ENCODE measurements around the gene SUGP2. TPM values are rescaled to one million over a fixed set of nuclear protein-coding genes. Genes with fewer than 3 reads are reported as not detected.

SUGP2 gene
- total RNA-seq, 4 donors from 2014 or later = 43.0 to 132 (median 57.9) TPM

DNA sequence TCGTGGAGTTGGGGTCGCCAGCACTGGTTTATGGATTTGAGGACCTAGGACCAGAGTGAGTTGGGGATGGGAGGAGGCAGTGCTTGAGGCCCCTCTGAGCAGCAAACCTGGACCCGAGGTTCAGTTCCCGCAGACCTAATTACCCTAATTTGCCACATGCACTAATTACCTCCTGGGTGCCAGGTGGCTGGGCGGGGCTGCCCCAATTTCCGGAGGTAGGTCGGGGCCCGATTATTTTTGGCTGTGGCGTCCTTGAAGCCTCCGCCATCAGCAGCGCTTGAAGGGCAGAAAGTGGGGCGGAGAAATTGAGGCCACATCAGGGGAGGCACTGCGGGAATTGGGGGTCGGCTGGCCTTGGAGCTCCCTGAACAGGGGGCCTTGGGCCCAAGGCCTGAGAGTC is 86.4 kb downstream of the SUGP2 start:
- intact Hi-C loops (cut with DNase I; ENCODE audit: low total_unique reads) (no loop called here), in situ Hi-C loops (cut with MboI; ENCODE audit: low pct_ligation_motif_present in 1 of 4, low pct_unique_long_range_greater_than_20kb in 1 of 4, low sequenced_read_pairs in 3 of 4) (no loop called here)
- H3K27ac ChIP-seq = no peak overlapping the region
- H3K36me3 ChIP-seq = no peaks in the 10 kb centered on the region
- peaks cover under 1% of the 10 kb centered on the region for H3K27me3 ChIP-seq
- TF ChIP-seq POLR2AphosphoS5 (IDR thresholded peaks at IDR 0.05) (no peak), POLR2A (IDR thresholded peaks at IDR 0.05) (no peak), EP300 (IDR thresholded peaks at IDR 0.05; ENCODE audit: low read depth) (no peak)
- TF ChIP-seq, protein P1, sequence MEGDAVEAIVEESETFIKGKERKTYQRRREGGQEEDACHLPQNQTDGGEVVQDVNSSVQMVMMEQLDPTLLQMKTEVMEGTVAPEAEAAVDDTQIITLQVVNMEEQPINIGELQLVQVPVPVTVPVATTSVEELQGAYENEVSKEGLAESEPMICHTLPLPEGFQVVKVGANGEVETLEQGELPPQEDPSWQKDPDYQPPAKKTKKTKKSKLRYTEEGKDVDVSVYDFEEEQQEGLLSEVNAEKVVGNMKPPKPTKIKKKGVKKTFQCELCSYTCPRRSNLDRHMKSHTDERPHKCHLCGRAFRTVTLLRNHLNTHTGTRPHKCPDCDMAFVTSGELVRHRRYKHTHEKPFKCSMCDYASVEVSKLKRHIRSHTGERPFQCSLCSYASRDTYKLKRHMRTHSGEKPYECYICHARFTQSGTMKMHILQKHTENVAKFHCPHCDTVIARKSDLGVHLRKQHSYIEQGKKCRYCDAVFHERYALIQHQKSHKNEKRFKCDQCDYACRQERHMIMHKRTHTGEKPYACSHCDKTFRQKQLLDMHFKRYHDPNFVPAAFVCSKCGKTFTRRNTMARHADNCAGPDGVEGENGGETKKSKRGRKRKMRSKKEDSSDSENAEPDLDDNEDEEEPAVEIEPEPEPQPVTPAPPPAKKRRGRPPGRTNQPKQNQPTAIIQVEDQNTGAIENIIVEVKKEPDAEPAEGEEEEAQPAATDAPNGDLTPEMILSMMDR (IDR thresholded peaks at IDR 0.05) = no peak
- H3K4me3 ChIP-seq = no peak overlapping the region
- H3K4me1 ChIP-seq = no peaks in the 10 kb centered on the region
- peak; percentile 69 for DNase-seq
- no peaks in the 10 kb centered on the region for H3K9me3 ChIP-seq
- 61% methylated on average over 13 of the region's 14 CpGs; no CpG with 5 or more reads in 1 of the 2 donors for WGBS, 2 donors (ENCODE audit: low coverage in 1 of 2)

DNA sequence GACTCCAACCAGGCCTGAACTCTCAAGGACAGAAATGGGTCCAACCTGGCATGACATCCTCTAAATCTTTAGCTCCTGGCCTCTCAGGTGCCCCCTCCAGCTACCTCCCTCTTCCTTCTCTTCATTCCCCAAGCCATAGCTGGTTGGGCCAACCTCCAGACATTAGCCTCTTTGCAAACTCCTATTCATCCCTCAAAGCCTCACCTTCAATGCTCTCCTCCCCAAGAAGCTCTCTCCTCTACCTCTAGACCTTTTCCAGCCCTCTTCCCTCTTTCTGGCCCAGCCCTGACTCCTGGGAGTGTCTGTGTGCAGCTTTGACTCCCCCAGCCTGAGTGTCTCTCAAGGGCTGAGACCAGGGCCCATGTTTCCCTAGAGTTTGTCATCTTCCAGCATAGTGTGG is 87.0 kb downstream of the SUGP2 start:
- Histone ChIP-seq H3K4me1 (peaks cover 0 to 4% (median 0%) of the 10 kb centered on the region in 4 donors), H3K27ac (no peak overlapping the region), H3K27me3 (peaks cover 6% of the 10 kb centered on the region), H3K4me3 (no peak overlapping the region), H3K9me3 (no peaks in the 10 kb centered on the region), H3K36me3 (no peaks in the 10 kb centered on the region)
- in situ Hi-C loops (cut with MboI; ENCODE audit: low pct_ligation_motif_present in 1 of 4, low pct_unique_long_range_greater_than_20kb in 1 of 4, low sequenced_read_pairs in 3 of 4) = no loop called here
- no peak for TF ChIP-seq POLR2A (IDR thresholded peaks at IDR 0.05)
- TF ChIP-seq, protein P1 (IDR thresholded peaks at IDR 0.05) = no peak
- no peak for TF ChIP-seq EP300 (IDR thresholded peaks at IDR 0.05; ENCODE audit: low read depth)
- TF ChIP-seq POLR2AphosphoS5 (IDR thresholded peaks at IDR 0.05) = no peak
- intact Hi-C loops (cut with DNase I; ENCODE audit: low total_unique reads) = no loop called here
- DNase-seq = no peak

DNA sequence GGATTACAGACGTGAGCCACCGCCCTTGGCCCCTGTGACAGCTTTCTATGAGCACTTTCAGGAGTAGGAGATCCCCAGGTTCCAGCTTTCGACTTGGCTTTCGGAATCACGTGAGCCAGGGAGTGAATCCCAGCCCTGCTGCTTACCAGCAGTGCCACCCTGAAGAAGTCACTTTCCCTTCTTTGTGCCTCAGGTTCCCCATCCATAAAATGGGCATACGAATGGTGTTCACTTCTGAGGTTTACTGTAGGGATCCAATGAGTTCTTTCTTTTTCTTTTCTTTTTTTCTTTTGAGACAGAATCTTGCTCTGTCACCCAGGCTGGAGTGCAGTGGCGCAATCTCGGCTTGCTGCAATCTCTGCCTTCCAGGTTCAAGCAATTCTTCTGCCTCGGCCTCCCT is 88.0 kb downstream of the SUGP2 start:
- DNase-seq = no peak
- Histone ChIP-seq H3K4me1 (peaks cover 0 to 10% (median 5%) of the 10 kb centered on the region in 4 donors), H3K9me3 (no peaks in the 10 kb centered on the region), H3K4me3 (no peak overlapping the region), H3K27ac (no peak overlapping the region), H3K36me3 (no peaks in the 10 kb centered on the region), H3K27me3 (peaks cover 13% of the 10 kb centered on the region)
- no peak for TF ChIP-seq EP300 (IDR thresholded peaks at IDR 0.05; ENCODE audit: low read depth)
- TF ChIP-seq, protein P1 (IDR thresholded peaks at IDR 0.05) = no peak
- TF ChIP-seq POLR2A (IDR thresholded peaks at IDR 0.05) = no peak
- TF ChIP-seq POLR2AphosphoS5 (IDR thresholded peaks at IDR 0.05) = no peak
- in situ Hi-C loops (cut with MboI; ENCODE audit: low pct_ligation_motif_present in 1 of 4, low pct_unique_long_range_greater_than_20kb in 1 of 4, low sequenced_read_pairs in 3 of 4) (no loop called here), intact Hi-C loops (cut with DNase I; ENCODE audit: low total_unique reads) (no loop called here)
- 78 to 94% methylated on average over 5 to 9 of the region's 9 CpGs for WGBS, 2 donors (ENCODE audit: low coverage in 1 of 2)

DNA sequence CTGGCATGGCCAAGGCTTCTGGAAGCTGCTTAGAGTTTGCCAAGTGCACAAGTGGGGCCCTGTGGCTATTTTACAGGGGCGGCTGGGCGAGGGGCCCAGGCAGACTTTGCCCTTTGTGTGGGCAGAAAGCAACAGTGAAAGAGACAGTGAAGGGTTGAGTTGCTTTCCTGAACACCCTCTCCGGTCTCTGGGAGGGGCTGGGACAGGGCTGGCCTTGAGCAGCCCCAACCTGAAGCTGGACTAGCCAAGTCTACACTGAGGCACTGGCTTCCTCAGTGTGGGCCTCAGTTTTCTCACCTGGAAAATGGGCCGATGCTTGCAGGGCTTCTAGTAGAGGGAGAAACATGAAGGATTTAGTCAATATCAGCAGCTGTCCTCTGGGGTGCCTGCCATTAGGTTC is 89.9 kb downstream of the SUGP2 start:
- DNase-seq = no peak
- intact Hi-C loops (cut with DNase I; ENCODE audit: low total_unique reads) = no loop called here
- no peak overlapping the region for H3K27ac ChIP-seq
- H3K4me3 ChIP-seq = no peak overlapping the region
- peaks cover 21% of the 10 kb centered on the region for H3K27me3 ChIP-seq
- TF ChIP-seq EP300 (IDR thresholded peaks at IDR 0.05; ENCODE audit: low read depth) (no peak), POLR2A (IDR thresholded peaks at IDR 0.05) (no peak), POLR2AphosphoS5 (IDR thresholded peaks at IDR 0.05) (no peak)
- TF ChIP-seq, protein P1 (IDR thresholded peaks at IDR 0.05) = no peak
- in situ Hi-C loops (cut with MboI; ENCODE audit: low pct_ligation_motif_present in 1 of 4, low pct_unique_long_range_greater_than_20kb in 1 of 4, low sequenced_read_pairs in 3 of 4) = no loop called here
- H3K36me3 ChIP-seq = no peaks in the 10 kb centered on the region
- H3K9me3 ChIP-seq = no peaks in the 10 kb centered on the region
- WGBS, 2 donors (ENCODE audit: low coverage in 1 of 2) = 57% methylated on average over 4 of the region's 4 CpGs; no CpG with 5 or more reads in 1 of the 2 donors
- H3K4me1 ChIP-seq = peaks cover 0 to 20% (median 11%) of the 10 kb centered on the region in 4 donors

All from transverse colon (tissue), 4 donors.